Measurements from ENCODE around the gene FEM1B.
"Not testable (repeated sequence)": the region's sequence is repeated elsewhere in the genome, so short reads cannot be mapped to it uniquely, and the experiment has no call there.

Gene FEM1B

GRCh38 chr15:68230157-68231100 lies 47.1 kb upstream of the FEM1B start:
- DNase-seq, result peak in 1 of 2 donors; percentile 66
- H3K4me3 ChIP-seq, result peak overlapping the region; percentile 83 to 99
- no peaks in the 10 kb centered on the region for H3K36me3 ChIP-seq
- intact Hi-C loops (cut with DNase I; ENCODE audit: low total_unique reads), result no loop called here
- H3K27ac ChIP-seq, result peak overlapping the region; percentile 59 to 72
- H3K27me3 ChIP-seq, result no peaks in the 10 kb centered on the region
- no peak for TF ChIP-seq CTCF (IDR thresholded peaks at IDR 0.05)
- H3K9me3 ChIP-seq, result no peaks in the 10 kb centered on the region
- peaks cover 0 to 19% (median 13%) of the 10 kb centered on the region in 4 donors for H3K4me1 ChIP-seq

DNA sequence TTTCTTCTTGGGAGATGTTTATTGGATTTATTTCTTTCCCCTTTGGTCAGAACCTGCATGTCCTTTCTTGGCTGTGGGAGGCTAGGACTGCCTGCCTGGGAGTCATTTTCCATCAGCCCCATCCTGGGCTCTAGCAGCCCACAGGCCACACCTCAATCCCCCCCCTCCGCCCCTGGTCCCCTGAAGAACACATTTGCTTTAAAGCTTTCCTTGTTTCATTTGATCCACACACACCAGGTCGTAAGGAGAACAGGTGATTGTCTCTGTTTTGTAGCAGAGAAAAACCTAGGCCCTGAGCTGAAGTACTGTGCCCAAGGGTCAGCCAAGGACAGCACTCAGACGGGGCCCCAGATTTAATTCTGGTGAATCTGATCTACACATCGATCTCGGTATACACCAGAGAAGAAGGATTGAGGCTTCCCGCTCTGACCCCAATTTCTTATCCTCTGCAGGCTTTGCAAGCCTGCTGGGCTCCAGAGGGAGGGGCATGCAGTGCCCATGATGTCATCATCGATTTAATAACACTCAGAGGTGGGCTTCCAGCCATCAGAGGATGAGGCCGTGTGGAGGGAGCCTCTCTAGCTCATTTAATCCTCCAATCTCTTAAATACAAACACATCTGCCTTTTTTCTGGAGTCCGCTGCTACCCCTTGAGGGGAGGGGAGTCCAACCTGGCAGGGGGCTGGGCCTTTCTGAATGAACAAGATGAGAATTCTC lies 46.3 kb upstream of the FEM1B start:
- peaks cover 0 to 19% (median 13%) of the 10 kb centered on the region in 4 donors for H3K4me1 ChIP-seq
- no peak overlapping the region for H3K4me3 ChIP-seq
- TF ChIP-seq CTCF (IDR thresholded peaks at IDR 0.05), result no peak
- DNase-seq, result peak in 1 of 2 donors; percentile 40
- intact Hi-C loops (cut with DNase I; ENCODE audit: low total_unique reads), result no loop called here
- H3K27ac ChIP-seq, result no peak overlapping the region
- no peaks in the 10 kb centered on the region for H3K27me3 ChIP-seq
- no peaks in the 10 kb centered on the region for H3K36me3 ChIP-seq
- H3K9me3 ChIP-seq, result no peaks in the 10 kb centered on the region

DNA sequence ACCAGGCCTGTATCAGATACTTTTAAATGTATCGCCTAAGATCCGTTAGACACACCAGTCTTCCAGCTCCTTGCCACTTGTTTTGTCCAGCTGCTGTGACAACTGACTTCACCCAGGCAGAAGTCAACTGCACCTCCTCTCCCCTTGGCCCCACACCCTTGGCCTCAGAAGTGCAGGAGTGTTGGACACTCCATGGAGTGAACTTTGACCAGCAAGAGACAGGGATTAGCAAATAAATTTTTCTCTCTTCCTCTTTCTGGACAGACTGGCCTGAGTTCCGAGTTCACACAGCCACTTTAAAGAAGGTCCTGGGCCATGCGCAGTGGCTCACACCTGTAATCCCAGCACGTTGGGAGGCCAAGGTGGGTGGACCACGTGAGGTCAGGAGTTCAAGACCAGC lies 45.1 kb upstream of the FEM1B start:
- Histone ChIP-seq H3K36me3 (no peaks in the 10 kb centered on the region), H3K27me3 (no peaks in the 10 kb centered on the region), H3K27ac (no peak overlapping the region), H3K4me1 (peaks cover 0 to 19% (median 13%) of the 10 kb centered on the region in 4 donors), H3K4me3 (no peak overlapping the region), H3K9me3 (no peaks in the 10 kb centered on the region)
- no peak for TF ChIP-seq CTCF (IDR thresholded peaks at IDR 0.05)
- peak in 1 of 2 donors; percentile 58 for DNase-seq
- intact Hi-C loops (cut with DNase I; ENCODE audit: low total_unique reads), result no loop called here

DNA sequence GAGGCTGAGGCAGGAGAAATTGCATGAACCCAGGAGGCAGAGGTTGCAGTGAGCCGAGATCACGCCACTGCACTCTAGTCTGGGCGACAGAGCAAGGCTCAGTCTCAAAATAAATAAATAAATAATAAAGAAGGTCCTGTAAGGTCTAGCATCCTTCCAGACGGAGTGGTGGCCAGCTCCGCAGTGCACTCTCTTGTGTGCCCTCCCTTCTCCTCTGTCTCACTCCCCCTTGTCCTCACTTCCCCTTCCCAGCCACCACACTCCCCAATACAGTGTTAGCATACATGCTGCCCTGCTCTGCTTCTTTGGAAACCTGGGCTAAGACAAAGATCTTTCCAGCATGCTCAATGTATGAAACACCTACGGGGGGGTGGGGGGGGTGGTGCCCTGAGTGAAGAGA lies 44.6 kb upstream of the FEM1B start:
- H3K9me3 ChIP-seq, result no peaks in the 10 kb centered on the region
- no peak for TF ChIP-seq CTCF (IDR thresholded peaks at IDR 0.05)
- DNase-seq, result peak; percentile 40 to 56
- no peak overlapping the region for H3K4me3 ChIP-seq
- intact Hi-C loops (cut with DNase I; ENCODE audit: low total_unique reads), result no loop called here
- H3K27ac ChIP-seq, result no peak overlapping the region
- peaks cover 0 to 18% (median 11%) of the 10 kb centered on the region in 4 donors for H3K4me1 ChIP-seq
- H3K36me3 ChIP-seq, result no peaks in the 10 kb centered on the region
- no peaks in the 10 kb centered on the region for H3K27me3 ChIP-seq

- TF ChIP-seq CTCF (IDR thresholded peaks at IDR 0.05), result no peak
- peaks cover 0 to 7% (median 3%) of the 10 kb centered on the region in 4 donors for H3K4me1 ChIP-seq
- DNase-seq, result peak in 1 of 2 donors; percentile 27
- H3K27me3 ChIP-seq, result no peaks in the 10 kb centered on the region
- no peaks in the 10 kb centered on the region for H3K36me3 ChIP-seq
- H3K9me3 ChIP-seq, result no peaks in the 10 kb centered on the region
- intact Hi-C loops (cut with DNase I; ENCODE audit: low total_unique reads), result no loop called here
- no peak overlapping the region for H3K4me3 ChIP-seq
- no peak overlapping the region for H3K27ac ChIP-seq
Measured at GRCh38 chr15:68234060-68234459, 43.5 kb upstream of the FEM1B start.

DNA sequence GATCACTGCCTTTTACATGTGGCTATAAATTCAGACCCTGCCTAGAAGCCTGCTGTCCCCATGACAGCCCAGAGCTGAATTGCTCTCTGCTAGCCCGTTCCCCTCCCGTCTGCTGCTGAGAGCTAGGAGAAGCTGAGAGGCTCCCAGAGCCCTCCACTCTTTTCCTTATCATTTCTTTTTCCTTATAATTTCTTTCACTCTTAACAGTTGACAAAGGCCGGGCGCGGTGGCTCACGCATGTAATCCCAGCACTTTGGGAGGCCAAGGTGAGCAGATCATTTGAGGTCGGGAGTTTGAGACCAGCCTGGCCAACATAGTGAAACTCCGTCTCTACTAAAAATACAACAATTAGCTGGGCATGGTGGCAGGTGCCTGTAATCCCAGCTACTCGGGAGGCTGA lies 43.0 kb upstream of the FEM1B start:
- H3K27me3 ChIP-seq; H3K4me1 ChIP-seq; H3K9me3 ChIP-seq; H3K36me3 ChIP-seq; intact Hi-C loops (cut with DNase I; ENCODE audit: low total_unique reads); H3K27ac ChIP-seq; H3K4me3 ChIP-seq: not testable (repeated sequence)
- peak in 1 of 2 donors; percentile 13 for DNase-seq
